IPS-15b (cell line): ENCODE measurements around the gene ZIC4.

ENCODE experiments used
- H3K27me3 ChIP-seq: one replicate; pipeline ENCODE4 v1.6.1; 2013; ENCODE audit warnings: low read length; ENCODE audit not compliant: control insufficient read depth, insufficient read depth
- H3K36me3 ChIP-seq: one replicate; pipeline ENCODE4 v1.6.1; 2013; ENCODE audit warnings: low read length; ENCODE audit not compliant: control insufficient read depth, insufficient read depth
- H3K4me1 ChIP-seq: one replicate; pipeline ENCODE4 v1.6.1; 2013; ENCODE audit warnings: mild to moderate bottlenecking, low read length; ENCODE audit not compliant: control insufficient read depth, insufficient read depth
- H3K4me3 ChIP-seq: one replicate; pipeline ENCODE4 v1.5.1; 2013; ENCODE audit warnings: low read depth, low read length
- H3K9ac ChIP-seq: one replicate; pipeline ENCODE4 v1.6.1; 2013; ENCODE audit warnings: low read depth, mild to moderate bottlenecking, low read length
- H3K9me3 ChIP-seq: one replicate; pipeline ENCODE4 v1.6.1; 2013; ENCODE audit warnings: mild to moderate bottlenecking, low read length; ENCODE audit not compliant: control insufficient read depth, insufficient read depth

The ZIC4 gene

DNA sequence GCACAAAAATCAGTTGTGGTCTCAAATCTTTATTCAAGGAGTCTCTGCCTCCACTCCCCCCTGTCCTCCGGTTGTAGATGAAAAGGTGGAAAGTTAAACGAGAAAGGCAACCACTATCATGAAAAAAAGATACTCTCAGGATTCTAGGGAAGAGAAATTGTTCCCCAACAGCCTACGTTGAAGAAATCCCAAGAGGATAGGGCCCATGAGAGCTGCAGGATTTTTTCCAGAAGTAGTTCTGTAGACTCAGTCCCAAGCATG, 17.1 kb upstream of the ZIC4 start:
- peaks cover 87% of the 10 kb centered on the region for H3K27me3 ChIP-seq
- H3K4me3 ChIP-seq = peak overlapping the region; percentile 45
- H3K36me3 ChIP-seq = no peaks in the 10 kb centered on the region
- no peak overlapping the region for H3K9ac ChIP-seq
- H3K4me1 ChIP-seq = peaks cover 4% of the 10 kb centered on the region
- no peaks in the 10 kb centered on the region for H3K9me3 ChIP-seq

DNA sequence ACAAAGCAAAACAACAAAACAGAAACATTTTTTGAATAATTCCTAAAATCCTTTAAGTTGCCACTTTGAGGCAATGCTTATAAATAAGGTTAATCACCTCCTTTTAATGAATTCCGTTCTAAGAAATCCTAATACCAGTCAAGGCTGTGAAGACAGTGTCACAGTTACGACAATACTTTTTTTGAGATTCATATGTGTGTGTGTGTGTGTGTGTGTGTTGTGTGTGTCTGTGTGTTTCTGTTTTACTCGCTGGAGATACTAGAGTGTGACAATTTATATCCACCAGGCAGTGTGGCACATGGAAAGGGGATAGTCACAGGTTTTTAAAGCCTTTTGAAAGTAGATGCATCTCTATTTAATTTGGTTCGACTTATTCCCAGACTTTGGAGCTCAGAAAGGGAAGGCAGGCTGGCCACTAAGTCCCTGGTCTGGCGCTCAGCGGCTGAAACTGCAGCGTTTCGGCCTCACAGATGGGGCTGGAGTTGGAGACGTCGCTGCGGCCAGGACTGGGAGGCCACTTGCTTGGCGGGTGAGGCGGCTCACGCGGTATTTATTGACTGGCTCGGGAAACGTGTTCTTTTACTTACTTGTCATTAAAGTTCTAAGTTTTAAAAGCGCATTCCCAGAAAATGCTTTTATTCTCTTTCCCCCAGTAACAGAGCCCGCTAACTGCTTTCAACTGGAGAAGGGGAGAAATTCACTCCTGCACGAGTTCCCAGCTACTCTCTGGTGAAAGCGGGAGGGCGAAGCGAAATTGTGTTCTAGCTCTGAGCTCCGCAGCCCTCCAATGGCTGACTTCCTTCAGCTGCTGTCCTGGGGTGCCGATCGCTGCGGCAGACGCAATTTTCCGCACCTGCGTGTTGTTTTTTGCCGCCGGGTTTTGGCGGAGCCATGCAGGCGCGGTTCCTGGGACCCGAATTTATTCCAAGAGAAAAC, 16.5 kb upstream of the ZIC4 start:
- Histone ChIP-seq H3K36me3 (no peaks in the 10 kb centered on the region), H3K4me3 (peak overlapping the region; percentile 45), H3K4me1 (peaks cover 4% of the 10 kb centered on the region), H3K9ac (no peak overlapping the region), H3K27me3 (peaks cover 93% of the 10 kb centered on the region), H3K9me3 (no peaks in the 10 kb centered on the region)

DNA sequence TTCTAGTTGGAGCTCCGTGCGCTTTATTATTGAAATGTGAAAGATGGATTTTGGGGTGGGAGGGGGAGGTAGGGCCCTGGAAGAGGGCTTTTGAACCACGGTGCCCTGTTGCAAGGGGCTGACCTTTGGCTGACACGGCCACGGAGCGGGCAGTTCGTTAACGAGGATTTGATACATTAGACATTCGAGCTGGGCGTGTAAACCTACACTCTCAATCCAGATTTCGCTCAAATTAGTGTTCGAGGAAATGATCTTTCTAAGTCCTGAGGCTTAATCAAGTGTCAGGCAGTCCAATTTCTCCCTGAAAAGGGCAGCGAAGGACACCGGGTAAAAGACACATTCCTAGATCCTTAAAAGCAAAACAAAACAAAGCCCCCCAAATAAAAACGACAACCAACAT, 15.9 kb upstream of the ZIC4 start:
- peaks cover 98% of the 10 kb centered on the region for H3K27me3 ChIP-seq
- H3K4me3 ChIP-seq = peak overlapping the region; percentile 45
- H3K4me1 ChIP-seq = peaks cover 4% of the 10 kb centered on the region
- no peaks in the 10 kb centered on the region for H3K9me3 ChIP-seq
- H3K36me3 ChIP-seq = no peaks in the 10 kb centered on the region
- H3K9ac ChIP-seq = no peak overlapping the region

DNA sequence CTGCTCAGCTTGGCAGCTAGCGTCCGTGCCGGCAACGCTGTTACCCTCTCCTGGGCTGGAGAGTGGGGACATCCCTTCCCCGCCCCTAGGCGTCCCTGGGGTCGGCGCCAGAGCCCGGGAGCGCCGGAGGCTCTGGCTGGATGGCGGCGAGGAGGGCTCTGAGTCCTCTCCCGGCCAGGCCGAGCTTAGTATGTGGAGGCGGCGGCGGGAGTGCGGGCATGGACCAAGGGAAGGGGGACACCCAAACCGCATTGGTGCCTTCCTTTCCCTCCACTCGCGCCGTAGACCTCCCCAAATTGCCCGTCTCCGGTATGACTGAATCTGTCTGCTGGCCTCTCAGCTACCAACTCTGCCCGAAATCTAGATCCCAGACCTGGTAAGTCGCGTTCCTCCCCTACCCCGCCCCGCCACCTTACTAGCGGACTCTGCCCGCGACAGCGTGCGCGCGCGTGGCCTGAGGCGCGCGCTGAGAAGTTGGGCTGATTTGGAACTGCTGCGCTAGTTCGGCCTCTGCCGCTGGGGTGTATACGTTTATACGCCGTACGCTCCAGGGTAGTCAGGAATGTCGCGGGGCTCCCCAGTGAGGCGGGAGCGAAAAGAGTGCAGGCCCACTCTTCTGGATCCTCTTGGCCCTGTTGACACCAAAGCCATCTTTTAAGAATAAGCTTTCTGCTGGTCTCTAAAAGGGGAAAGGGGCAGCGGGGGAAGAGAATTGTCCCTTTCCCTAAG, 15.0 kb upstream of the ZIC4 start:
- Histone ChIP-seq H3K27me3 (peaks cover 99% of the 10 kb centered on the region), H3K4me3 (peak overlapping the region; percentile 45), H3K4me1 (peaks cover 4% of the 10 kb centered on the region)

DNA sequence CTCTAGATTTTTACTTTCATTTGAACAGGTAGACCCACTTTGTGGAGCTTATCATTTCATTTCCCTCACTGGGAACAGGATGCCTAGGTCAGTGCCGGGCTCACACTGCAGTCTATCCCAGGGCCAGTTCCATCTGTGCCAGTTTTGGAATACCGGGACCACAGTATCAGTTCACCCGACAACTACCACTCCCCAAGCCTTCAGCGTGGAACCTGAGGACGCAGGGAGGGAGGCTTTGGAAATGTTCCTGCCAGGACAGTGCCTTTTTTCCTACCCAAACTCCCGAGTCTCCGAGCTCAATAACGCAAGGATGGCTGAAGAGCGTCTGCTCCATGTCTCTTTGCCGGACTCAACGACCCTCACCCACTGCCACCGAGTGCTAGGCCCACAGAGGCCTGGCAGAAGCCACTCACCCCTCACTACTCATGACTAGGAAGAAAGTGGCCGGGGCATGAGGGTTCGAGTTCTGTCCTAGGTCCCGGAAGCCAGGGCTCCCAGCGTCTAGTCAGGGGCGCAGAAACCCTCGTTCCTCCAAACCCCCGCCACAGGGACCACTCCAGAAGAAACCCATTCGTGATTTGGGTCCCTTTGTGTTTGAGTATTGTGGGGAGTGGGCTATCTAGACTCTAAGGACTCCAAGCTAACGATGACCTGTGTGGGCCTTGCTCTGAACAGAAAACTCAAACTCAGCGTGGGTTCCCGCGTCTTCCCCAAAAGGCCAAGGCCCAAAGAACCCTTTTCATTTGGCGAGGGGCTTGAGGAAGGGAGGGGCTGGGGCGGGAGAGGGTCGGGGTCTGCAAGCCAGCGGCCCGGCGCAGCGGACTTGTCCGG, 14.2 kb upstream of the ZIC4 start:
- Histone ChIP-seq H3K27me3 (peaks cover 99% of the 10 kb centered on the region), H3K9ac (no peak overlapping the region), H3K4me1 (peaks cover 4% of the 10 kb centered on the region), H3K4me3 (peak overlapping the region; percentile 45), H3K36me3 (no peaks in the 10 kb centered on the region), H3K9me3 (no peaks in the 10 kb centered on the region)

More for the DNA sequence above, 15.0 kb upstream of the ZIC4 start:
- Histone ChIP-seq H3K9ac (no peak overlapping the region), H3K9me3 (no peaks in the 10 kb centered on the region), H3K36me3 (no peaks in the 10 kb centered on the region)

DNA sequence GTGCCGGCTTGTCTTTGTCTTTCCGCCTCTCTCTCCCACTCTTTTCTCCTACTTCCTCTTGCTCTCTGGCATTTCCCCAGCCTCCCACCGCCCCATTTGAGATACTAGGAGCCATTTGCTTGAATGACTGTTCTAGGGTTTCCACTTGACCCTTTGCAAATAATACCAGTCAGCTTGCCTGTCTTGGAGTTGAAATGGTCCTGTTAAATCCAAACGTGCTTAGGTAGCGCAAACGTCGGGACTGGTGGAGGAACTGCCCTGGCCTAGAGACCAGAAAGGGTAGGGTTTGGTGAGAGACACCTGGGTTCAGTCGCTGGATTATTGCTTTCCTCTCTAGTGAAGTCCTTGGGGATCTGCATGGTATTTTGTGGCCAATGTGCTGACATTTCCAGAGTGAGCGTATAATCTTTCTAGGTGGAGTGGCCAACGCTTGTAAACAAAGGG, 13.5 kb upstream of the ZIC4 start:
- Histone ChIP-seq H3K9ac (no peak overlapping the region), H3K4me1 (peaks cover 4% of the 10 kb centered on the region), H3K27me3 (peaks cover 99% of the 10 kb centered on the region), H3K9me3 (no peaks in the 10 kb centered on the region), H3K36me3 (no peaks in the 10 kb centered on the region), H3K4me3 (peak overlapping the region; percentile 50)

DNA sequence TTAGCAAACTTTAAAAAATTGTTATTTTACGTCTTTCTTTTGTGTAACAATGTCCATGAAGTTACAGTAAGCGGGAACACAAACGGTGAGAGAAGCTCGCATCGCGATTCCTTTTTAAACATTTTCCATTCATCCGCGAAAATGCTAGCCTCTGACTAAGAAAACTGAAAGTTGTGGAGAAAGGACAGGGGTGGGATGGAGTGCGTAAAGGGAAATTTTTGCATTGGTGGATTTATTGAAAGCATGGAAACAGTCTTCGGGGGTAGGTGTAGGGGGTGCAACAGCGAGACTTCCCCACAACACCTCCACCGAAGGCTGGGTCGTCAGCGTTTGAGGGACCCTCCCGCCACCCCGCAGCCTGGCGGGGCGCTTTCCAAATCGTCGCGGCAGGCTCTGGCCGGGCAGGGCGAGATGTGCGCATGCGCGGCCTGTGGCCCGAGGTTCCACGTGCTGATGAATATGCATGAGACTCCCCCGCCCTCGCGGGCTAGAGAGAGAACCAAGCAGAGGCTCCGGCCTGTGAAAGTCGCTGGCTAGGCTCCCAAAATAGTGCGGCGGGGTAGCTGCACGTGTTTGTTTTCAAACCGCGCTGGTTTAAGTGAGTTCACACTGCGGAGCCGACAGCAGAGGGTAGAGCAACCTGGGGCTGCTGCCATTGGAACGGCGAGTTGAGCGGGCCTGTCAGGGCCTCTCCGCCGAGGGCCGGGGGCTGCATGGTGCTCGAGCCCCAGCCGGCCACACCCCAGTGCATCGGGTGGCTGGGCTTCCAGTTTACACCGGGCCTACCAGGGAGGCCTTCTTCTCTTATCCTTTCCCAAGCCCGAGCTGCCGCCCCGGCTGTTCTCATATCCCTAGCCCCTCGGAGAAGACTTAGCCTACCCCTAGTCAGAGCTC, 12.7 kb upstream of the ZIC4 start:
- no peaks in the 10 kb centered on the region for H3K36me3 ChIP-seq
- H3K4me1 ChIP-seq = peaks cover 4% of the 10 kb centered on the region
- peaks cover 99% of the 10 kb centered on the region for H3K27me3 ChIP-seq
- peak overlapping the region; percentile 50 for H3K4me3 ChIP-seq
- H3K9me3 ChIP-seq = no peaks in the 10 kb centered on the region
- H3K9ac ChIP-seq = no peak overlapping the region

DNA sequence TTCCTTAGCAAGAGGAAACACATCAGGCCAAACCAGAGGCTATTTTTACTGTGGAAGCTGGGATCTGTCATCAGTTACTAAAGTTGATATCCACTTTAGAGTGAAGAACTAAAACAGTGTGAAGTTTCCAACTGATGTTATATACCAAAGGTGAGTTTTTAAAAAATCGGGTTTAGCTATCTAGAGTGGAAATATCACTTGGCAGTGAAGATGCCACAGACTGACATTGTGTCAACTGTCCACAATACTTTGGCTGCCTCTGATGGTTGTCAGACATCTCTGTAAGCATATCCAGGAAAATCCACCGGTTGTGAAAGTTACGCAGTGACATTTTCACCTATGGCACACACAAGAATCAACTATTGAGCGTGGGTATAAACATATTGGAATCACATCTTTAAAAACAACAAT, 12.0 kb upstream of the ZIC4 start:
- Histone ChIP-seq H3K9me3 (no peaks in the 10 kb centered on the region), H3K4me1 (peaks cover 4% of the 10 kb centered on the region), H3K36me3 (no peaks in the 10 kb centered on the region), H3K4me3 (peak overlapping the region; percentile 50), H3K9ac (no peak overlapping the region), H3K27me3 (peaks cover 98% of the 10 kb centered on the region)

DNA sequence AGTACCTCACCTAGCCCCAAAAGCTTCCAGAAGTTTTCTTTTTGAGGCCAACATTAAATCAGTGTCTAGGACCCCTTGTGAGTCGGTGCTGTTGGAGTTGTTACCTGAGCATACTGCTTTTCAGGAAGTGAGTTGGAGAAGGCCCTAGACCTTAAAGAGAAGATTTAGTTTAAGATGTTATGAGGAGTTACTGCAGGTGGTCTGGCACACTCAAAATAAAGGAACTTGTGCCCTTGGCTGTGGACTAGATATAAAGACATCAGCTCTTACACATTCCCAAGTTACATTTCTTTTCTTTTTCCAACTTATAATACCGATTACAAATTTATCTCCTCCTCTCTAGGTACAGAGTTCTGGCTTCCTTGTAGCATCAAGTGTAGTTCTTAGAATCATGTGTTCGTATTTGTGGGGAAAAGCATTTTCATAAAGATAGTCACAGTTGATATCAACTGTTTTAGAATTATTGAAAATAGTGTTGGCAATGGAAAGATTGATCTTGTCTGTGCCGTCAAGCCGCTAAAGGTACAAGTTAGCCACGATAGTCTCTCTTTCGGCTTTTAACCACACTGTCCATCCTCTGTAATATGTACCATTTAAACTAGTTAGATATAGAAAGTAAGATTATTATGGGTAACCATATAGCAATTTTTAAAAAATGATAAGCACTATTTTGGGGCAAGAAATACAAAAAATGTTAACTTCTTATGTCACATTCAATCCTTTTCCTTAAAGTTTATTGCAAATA, 11.4 kb upstream of the ZIC4 start:
- no peak overlapping the region for H3K9ac ChIP-seq
- H3K27me3 ChIP-seq = peaks cover 98% of the 10 kb centered on the region
- no peak overlapping the region for H3K4me3 ChIP-seq
- H3K9me3 ChIP-seq = no peaks in the 10 kb centered on the region
- H3K4me1 ChIP-seq = peaks cover 4% of the 10 kb centered on the region
- H3K36me3 ChIP-seq = no peaks in the 10 kb centered on the region

DNA sequence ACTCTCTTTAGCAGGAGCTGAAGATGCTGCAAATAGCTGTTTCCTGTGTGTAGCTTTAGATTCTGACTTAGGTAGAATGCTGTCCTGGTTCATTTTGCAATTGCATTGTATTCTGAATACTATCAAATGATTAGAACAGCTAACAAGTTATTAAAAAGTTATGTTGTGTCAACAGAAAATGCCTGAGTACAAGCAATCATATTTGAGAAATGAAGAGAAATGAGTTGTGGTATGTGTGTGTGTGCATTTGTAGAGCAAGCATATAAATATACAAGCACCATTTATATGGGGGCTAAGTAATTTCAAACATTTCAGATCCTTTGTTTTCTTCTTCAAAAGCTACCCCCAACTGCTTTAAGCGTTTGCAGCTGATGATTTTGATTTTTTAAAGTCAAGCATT, 10.6 kb upstream of the ZIC4 start:
- Histone ChIP-seq H3K36me3 (no peaks in the 10 kb centered on the region), H3K27me3 (peaks cover 98% of the 10 kb centered on the region), H3K4me1 (peaks cover 4% of the 10 kb centered on the region), H3K9me3 (no peaks in the 10 kb centered on the region), H3K9ac (no peak overlapping the region), H3K4me3 (no peak overlapping the region)
